Measurements from ENCODE around the gene ATP5IF1. TPM values are rescaled to one million over a fixed set of nuclear protein-coding genes. Genes with fewer than 3 reads are reported as not detected.

Gene ATP5IF1
- total RNA-seq, 2 donors from 2014 or later: 75.6 to 83.7 TPM

- peak in 2 of 3 donors; percentile 30 to 49 for DNase-seq
- H3K27ac Mint-ChIP-seq: no peak overlapping the region
- H3K4me1 Mint-ChIP-seq: peaks cover 5% of the 10 kb centered on the region
- no peak overlapping the region for H3K4me3 Mint-ChIP-seq
- H3K9me3 ChIP-seq (ENCODE audit: control insufficient read depth, low read length, poor library complexity, severe bottlenecking): no peaks in the 10 kb centered on the region
- ATAC-seq: peak; percentile 92
- peaks cover 2% of the 10 kb centered on the region for H3K36me3 Mint-ChIP-seq (ENCODE audit: low read depth)
- no peaks in the 10 kb centered on the region for H3K27me3 Mint-ChIP-seq
Observed at GRCh38 chr1:28208818-28209441, 27.0 kb upstream of the ATP5IF1 start.

DNA sequence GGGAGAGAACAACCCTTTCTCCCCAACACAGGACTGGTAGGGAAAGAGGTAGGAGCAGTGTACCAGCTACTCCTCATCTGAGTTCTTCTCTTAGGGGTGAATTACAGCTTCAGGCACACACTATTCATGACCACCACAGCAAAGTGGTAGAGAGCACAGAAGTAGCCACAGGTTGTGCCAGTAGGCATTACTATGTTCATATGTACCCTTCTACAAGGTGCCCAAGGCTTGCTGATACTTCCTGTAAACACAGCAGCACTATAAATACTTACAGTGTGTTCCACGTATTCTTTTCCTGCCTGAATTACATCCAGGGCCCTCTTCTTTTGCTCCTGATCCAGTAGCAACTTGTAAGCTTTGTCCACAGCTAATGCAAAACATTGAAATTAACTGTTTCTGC lies 26.2 kb upstream of the ATP5IF1 start:
- ATAC-seq: no peak
- Mint-ChIP-seq H3K27me3 (no peaks in the 10 kb centered on the region), H3K36me3 (ENCODE audit: low read depth) (peaks cover 2% of the 10 kb centered on the region), H3K4me3 (no peak overlapping the region), H3K27ac (no peak overlapping the region), H3K4me1 (peaks cover 5% of the 10 kb centered on the region)
- no peak for DNase-seq
- no peaks in the 10 kb centered on the region for H3K9me3 ChIP-seq (ENCODE audit: control insufficient read depth, low read length, poor library complexity, severe bottlenecking)

GRCh38 chr1:28213315-28213714 lies 22.6 kb upstream of the ATP5IF1 start:
- ATAC-seq: no peak
- Mint-ChIP-seq H3K27me3 (no peaks in the 10 kb centered on the region), H3K4me1 (peaks cover 5% of the 10 kb centered on the region), H3K36me3 (ENCODE audit: low read depth) (peaks cover 2% of the 10 kb centered on the region), H3K4me3 (no peak overlapping the region), H3K27ac (no peak overlapping the region)
- H3K9me3 ChIP-seq (ENCODE audit: control insufficient read depth, low read length, poor library complexity, severe bottlenecking): no peaks in the 10 kb centered on the region
- DNase-seq: no peak

DNA sequence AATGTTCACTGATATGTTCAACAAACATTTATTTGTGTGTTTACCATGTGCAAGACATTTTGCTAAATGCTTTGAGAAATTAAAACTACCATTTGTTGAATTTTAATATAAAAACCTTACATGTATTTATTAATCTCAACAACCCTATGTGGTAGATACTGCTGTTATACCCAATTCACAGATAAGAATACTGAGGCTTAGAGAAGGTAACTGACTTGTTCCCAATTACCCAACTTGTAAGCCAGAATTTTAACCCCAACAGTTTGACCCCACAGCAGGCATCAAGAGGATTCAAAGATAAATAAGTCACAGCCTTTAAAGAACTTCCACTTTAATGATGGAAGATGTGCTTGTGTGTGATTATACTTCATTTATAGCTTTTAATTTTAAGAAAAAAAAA lies 6.8 kb upstream of the ATP5IF1 start:
- no peak overlapping the region for H3K4me3 Mint-ChIP-seq
- peaks cover 8% of the 10 kb centered on the region for H3K36me3 Mint-ChIP-seq (ENCODE audit: low read depth)
- H3K27me3 Mint-ChIP-seq: no peaks in the 10 kb centered on the region
- ATAC-seq (no peak), DNase-seq (no peak)
- H3K9me3 ChIP-seq (ENCODE audit: control insufficient read depth, low read length, poor library complexity, severe bottlenecking): no peaks in the 10 kb centered on the region
- peak overlapping the region; percentile 49 for H3K27ac Mint-ChIP-seq
- peaks cover 13% of the 10 kb centered on the region for H3K4me1 Mint-ChIP-seq

DNA sequence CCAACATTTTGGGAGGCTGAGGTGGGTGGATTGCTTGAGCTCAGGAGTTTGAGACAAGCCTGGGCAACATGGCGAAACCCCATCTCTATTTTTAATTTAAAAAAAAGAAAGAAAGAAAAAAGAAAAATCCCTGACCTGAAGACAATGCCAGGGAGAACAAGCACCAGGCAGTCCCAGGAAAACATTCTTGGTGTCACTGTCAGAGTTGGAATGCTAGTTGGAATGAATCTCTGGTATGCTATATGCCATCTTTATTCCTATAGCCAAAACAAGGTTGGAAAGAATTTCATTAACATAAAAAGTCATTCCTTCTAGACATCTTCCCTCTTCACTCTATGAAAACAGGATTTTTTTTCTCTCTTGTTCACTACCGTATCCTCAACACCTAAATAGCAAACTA lies 5.9 kb upstream of the ATP5IF1 start:
- no peaks in the 10 kb centered on the region for H3K9me3 ChIP-seq (ENCODE audit: control insufficient read depth, low read length, poor library complexity, severe bottlenecking)
- no peak for DNase-seq
- peaks cover 8% of the 10 kb centered on the region for H3K36me3 Mint-ChIP-seq (ENCODE audit: low read depth)
- no peak overlapping the region for H3K4me3 Mint-ChIP-seq
- no peak for ATAC-seq
- no peaks in the 10 kb centered on the region for H3K27me3 Mint-ChIP-seq
- H3K27ac Mint-ChIP-seq: peak overlapping the region; percentile 49
- H3K4me1 Mint-ChIP-seq: peaks cover 13% of the 10 kb centered on the region

- DNase-seq (peak; percentile 88 to 91 (median 89)), ATAC-seq (peak; percentile 68)
- Mint-ChIP-seq H3K4me3 (peak within 1 kb of the TSS; percentile 100), H3K27ac (peak within 1 kb of the TSS; percentile 100), H3K27me3 (no peaks in the 10 kb centered on the region), H3K36me3 (ENCODE audit: low read depth) (peaks cover 6% of the 10 kb centered on the region), H3K4me1 (peaks cover 11% of the 10 kb centered on the region)
- H3K9me3 ChIP-seq (ENCODE audit: control insufficient read depth, low read length, poor library complexity, severe bottlenecking): no peaks in the 10 kb centered on the region
Observed at GRCh38 chr1:28232558-28233263, 3.2 kb upstream of the ATP5IF1 start, which contains the start of gene DNAJC8. Gene DNAJC8, minus strand, starts transcription at chr1:28233029. Its CDS starts 31 bp downstream, at chr1:28232998.

DNA sequence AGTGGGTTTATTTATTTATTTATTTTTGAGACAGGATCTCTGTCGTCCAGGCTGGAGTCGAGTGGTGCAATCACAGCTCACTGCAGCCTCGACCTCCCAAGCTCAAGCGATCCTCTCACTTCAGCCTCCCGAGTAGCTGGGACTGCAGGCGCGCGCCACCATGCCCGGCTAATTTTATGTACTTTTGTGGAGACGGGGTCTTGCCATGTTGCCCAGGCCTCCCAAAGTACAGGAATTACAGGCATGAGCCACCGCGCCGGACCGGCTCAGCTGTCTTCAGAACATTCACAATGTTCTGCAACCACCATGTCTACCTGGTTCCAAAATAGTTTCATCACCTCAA lies 2.7 kb upstream of the ATP5IF1 start:
- ATAC-seq (no peak), DNase-seq (no peak)
- H3K36me3 Mint-ChIP-seq (ENCODE audit: low read depth): peaks cover 6% of the 10 kb centered on the region
- peaks cover 14% of the 10 kb centered on the region for H3K4me1 Mint-ChIP-seq
- H3K27me3 Mint-ChIP-seq: no peaks in the 10 kb centered on the region
- H3K27ac Mint-ChIP-seq: peak overlapping the region; percentile 100
- no peaks in the 10 kb centered on the region for H3K9me3 ChIP-seq (ENCODE audit: control insufficient read depth, low read length, poor library complexity, severe bottlenecking)
- no peak overlapping the region for H3K4me3 Mint-ChIP-seq

- ATAC-seq: no peak
- no peaks in the 10 kb centered on the region for H3K9me3 ChIP-seq (ENCODE audit: control insufficient read depth, low read length, poor library complexity, severe bottlenecking)
- no peak overlapping the region for H3K27ac Mint-ChIP-seq
- H3K27me3 Mint-ChIP-seq: no peaks in the 10 kb centered on the region
- no peak for DNase-seq
- peaks cover 12% of the 10 kb centered on the region for H3K4me1 Mint-ChIP-seq
- no peak overlapping the region for H3K4me3 Mint-ChIP-seq
- H3K36me3 Mint-ChIP-seq (ENCODE audit: low read depth): peaks cover 4% of the 10 kb centered on the region
Observed at GRCh38 chr1:28236656-28237322, 865 bp downstream of the ATP5IF1 start.

DNA sequence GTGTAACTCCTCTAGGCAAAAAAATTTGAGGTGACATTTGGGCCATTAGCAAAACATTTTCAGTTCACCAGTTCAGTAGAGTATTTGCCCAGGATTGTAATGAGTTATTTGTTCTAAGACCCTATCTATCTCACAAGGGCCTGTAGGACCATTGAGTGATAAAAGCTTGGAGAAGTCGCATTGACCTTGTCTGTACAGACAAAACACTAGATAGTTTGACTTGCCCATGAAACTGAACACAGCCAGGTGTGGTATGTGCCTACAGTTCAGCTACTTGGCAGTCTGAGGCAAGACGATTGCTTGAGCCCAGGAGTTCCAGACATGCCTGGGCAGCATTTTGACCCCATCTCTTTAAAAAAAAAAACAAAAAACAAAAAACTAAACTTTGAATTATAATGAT lies 3.1 kb downstream of the ATP5IF1 start:
- H3K9me3 ChIP-seq (ENCODE audit: control insufficient read depth, low read length, poor library complexity, severe bottlenecking): no peaks in the 10 kb centered on the region
- Mint-ChIP-seq H3K36me3 (ENCODE audit: low read depth) (no peaks in the 10 kb centered on the region), H3K4me1 (peaks cover 12% of the 10 kb centered on the region), H3K27ac (no peak overlapping the region), H3K4me3 (no peak overlapping the region), H3K27me3 (no peaks in the 10 kb centered on the region)
- DNase-seq: no peak
- ATAC-seq: no peak

DNA sequence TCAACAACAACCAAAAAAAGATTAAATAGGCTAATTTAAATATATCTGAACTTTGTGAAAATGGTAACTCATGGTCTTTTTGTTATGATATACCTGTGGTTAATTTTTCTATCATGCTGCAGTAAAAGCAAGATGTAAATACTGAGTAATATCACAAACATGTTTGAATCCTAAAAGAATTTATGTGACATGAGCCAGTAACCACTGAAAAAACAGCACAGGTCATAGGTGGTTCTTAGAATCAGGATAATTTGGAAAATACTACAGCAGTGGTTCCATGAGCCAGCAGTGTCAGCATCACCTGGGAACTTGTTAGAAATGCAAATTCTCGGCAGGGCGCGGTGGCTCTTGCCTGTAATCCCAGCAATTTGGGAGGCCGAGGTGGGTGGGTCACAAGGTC lies 4.1 kb downstream of the ATP5IF1 start:
- DNase-seq: no peak
- H3K4me3 Mint-ChIP-seq: no peak overlapping the region
- no peaks in the 10 kb centered on the region for H3K36me3 Mint-ChIP-seq (ENCODE audit: low read depth)
- ATAC-seq: no peak
- no peaks in the 10 kb centered on the region for H3K9me3 ChIP-seq (ENCODE audit: control insufficient read depth, low read length, poor library complexity, severe bottlenecking)
- peak overlapping the region; percentile 4 for H3K27ac Mint-ChIP-seq
- peaks cover 16% of the 10 kb centered on the region for H3K4me1 Mint-ChIP-seq
- no peaks in the 10 kb centered on the region for H3K27me3 Mint-ChIP-seq

- ATAC-seq: no peak
- Mint-ChIP-seq H3K4me3 (no peak overlapping the region), H3K36me3 (ENCODE audit: low read depth) (no peaks in the 10 kb centered on the region), H3K4me1 (peaks cover 23% of the 10 kb centered on the region), H3K27me3 (no peaks in the 10 kb centered on the region), H3K27ac (peak overlapping the region; percentile 11)
- DNase-seq: no peak
- no peaks in the 10 kb centered on the region for H3K9me3 ChIP-seq (ENCODE audit: control insufficient read depth, low read length, poor library complexity, severe bottlenecking)
Observed at GRCh38 chr1:28241638-28242241, 5.8 kb downstream of the ATP5IF1 start.

DNA sequence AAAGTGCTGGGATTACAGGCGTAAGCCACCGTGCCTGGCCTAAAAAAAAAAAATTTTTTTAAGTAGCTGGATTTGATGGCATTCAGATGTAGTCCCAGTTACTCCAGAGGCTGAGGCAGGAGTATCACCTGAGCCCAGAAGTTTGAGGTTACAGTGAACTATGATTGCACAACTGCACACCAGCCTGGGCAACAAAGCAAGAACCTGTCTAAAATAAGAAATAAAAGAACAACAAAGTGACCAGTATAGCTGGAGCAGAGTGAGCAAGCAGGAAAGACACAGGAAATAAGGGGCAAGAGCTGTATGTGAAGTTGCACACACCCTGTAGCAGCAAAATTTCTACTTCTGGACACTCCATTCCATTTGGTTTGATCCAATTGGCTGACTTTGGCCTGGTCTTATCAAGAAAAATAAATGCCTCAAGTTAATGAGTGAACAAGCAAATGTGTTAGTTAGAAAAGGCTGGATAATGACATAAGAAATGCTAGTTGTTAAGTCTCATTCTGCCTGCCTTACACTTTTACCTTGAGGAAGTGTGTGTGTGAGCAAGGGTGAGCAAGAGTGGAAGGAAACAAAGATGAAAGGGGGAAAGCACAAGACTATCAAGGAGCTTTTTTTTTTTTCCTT lies 7.9 kb downstream of the ATP5IF1 start:
- Mint-ChIP-seq H3K36me3 (ENCODE audit: low read depth) (no peaks in the 10 kb centered on the region), H3K27ac (peak overlapping the region; percentile 99), H3K4me3 (peak overlapping the region; percentile 49), H3K4me1 (peaks cover 34% of the 10 kb centered on the region), H3K27me3 (no peaks in the 10 kb centered on the region)
- DNase-seq (no peak), ATAC-seq (no peak)
- H3K9me3 ChIP-seq (ENCODE audit: control insufficient read depth, low read length, poor library complexity, severe bottlenecking): no peaks in the 10 kb centered on the region
